Measurements from ENCODE around the gene KLK4. TPM values are rescaled to one million over a fixed set of nuclear protein-coding genes. Genes with fewer than 3 reads are reported as not detected.

Gene KLK4
- total and polyA plus RNA-seq, 4 donors: 0.03 to 0.26 TPM; not detected in 2

GRCh38 chr19:50880241-50880640, 31.0 kb downstream of the KLK4 start:
- no peaks in the 10 kb centered on the region for H3K9me3 ChIP-seq (ENCODE audit: control insufficient read depth in 4 of 4, insufficient read depth in 3 of 4, low read length in 3 of 4)
- H3K4me1 ChIP-seq (ENCODE audit: control insufficient read depth in 5 of 5, insufficient read depth in 5 of 5, low read length in 5 of 5): no peaks in the 10 kb centered on the region
- TF ChIP-seq CTCF (IDR thresholded peaks at IDR 0.05; ENCODE audit: control extremely low read depth, extremely low read depth): no peak
- WGBS, 2 donors: 75 to 82% methylated on average over 5 of the region's 5 CpGs
- no peak overlapping the region for H3K4me3 ChIP-seq
- peaks cover 3 to 10% (median 10%) of the 10 kb centered on the region in 3 donors for H3K27me3 ChIP-seq (ENCODE audit: control insufficient read depth in 3 of 3, insufficient read depth in 3 of 3, low read length in 2 of 3)
- no peak overlapping the region for H3K27ac ChIP-seq (ENCODE audit: low read depth in 1 of 2, low read length in 1 of 2)
- H3K36me3 ChIP-seq (ENCODE audit: control insufficient read depth in 4 of 4, insufficient read depth in 4 of 4, low read length in 4 of 4): no peaks in the 10 kb centered on the region
- H3K9ac ChIP-seq (ENCODE audit: insufficient read depth in 1 of 2, low read length in 2 of 2): no peak overlapping the region
- ATAC-seq (ENCODE audit: insufficient read depth, low FRiP score) (no peak), DNase-seq (no peak)

DNA sequence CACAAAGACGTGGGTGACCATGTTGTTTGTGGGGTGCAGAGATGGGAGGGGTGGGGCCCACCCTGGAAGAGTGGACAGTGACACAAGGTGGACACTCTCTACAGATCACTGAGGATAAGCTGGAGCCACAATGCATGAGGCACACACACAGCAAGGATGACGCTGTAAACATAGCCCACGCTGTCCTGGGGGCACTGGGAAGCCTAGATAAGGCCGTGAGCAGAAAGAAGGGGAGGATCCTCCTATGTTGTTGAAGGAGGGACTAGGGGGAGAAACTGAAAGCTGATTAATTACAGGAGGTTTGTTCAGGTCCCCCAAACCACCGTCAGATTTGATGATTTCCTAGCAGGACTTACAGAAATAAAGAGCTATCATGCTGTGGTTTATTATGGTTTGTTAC, 32.3 kb downstream of the KLK4 start:
- H3K27me3 ChIP-seq (ENCODE audit: control insufficient read depth in 3 of 3, insufficient read depth in 3 of 3, low read length in 2 of 3): peaks cover 3 to 21% (median 10%) of the 10 kb centered on the region in 3 donors
- H3K4me1 ChIP-seq (ENCODE audit: control insufficient read depth in 5 of 5, insufficient read depth in 5 of 5, low read length in 5 of 5): no peaks in the 10 kb centered on the region
- no peak for TF ChIP-seq CTCF (IDR thresholded peaks at IDR 0.05; ENCODE audit: control extremely low read depth, extremely low read depth)
- H3K36me3 ChIP-seq (ENCODE audit: control insufficient read depth in 4 of 4, insufficient read depth in 4 of 4, low read length in 4 of 4): no peaks in the 10 kb centered on the region
- no peak overlapping the region for H3K27ac ChIP-seq (ENCODE audit: low read depth in 1 of 2, low read length in 1 of 2)
- no peak for ATAC-seq (ENCODE audit: insufficient read depth, low FRiP score)
- H3K9ac ChIP-seq (ENCODE audit: insufficient read depth in 1 of 2, low read length in 2 of 2): no peak overlapping the region
- WGBS, 2 donors: 47 to 69% methylated on average over 5 of the region's 5 CpGs
- DNase-seq: no peak
- H3K4me3 ChIP-seq: no peak overlapping the region
- no peaks in the 10 kb centered on the region for H3K9me3 ChIP-seq (ENCODE audit: control insufficient read depth in 4 of 4, insufficient read depth in 3 of 4, low read length in 3 of 4)

GRCh38 chr19:50877338-50877737, 33.9 kb downstream of the KLK4 start:
- H3K27me3 ChIP-seq (ENCODE audit: control insufficient read depth in 3 of 3, insufficient read depth in 3 of 3, low read length in 2 of 3): peaks cover 3 to 26% (median 10%) of the 10 kb centered on the region in 3 donors
- 19 to 34% methylated on average over 8 of the region's 8 CpGs for WGBS, 2 donors
- H3K36me3 ChIP-seq (ENCODE audit: control insufficient read depth in 4 of 4, insufficient read depth in 4 of 4, low read length in 4 of 4): no peaks in the 10 kb centered on the region
- no peak for TF ChIP-seq CTCF (IDR thresholded peaks at IDR 0.05; ENCODE audit: control extremely low read depth, extremely low read depth)
- ATAC-seq (ENCODE audit: insufficient read depth, low FRiP score) (no peak), DNase-seq (no peak)
- H3K4me3 ChIP-seq: no peak overlapping the region
- no peak overlapping the region for H3K27ac ChIP-seq (ENCODE audit: low read depth in 1 of 2, low read length in 1 of 2)
- no peaks in the 10 kb centered on the region for H3K9me3 ChIP-seq (ENCODE audit: control insufficient read depth in 4 of 4, insufficient read depth in 3 of 4, low read length in 3 of 4)
- H3K9ac ChIP-seq (ENCODE audit: insufficient read depth in 1 of 2, low read length in 2 of 2): no peak overlapping the region
- no peaks in the 10 kb centered on the region for H3K4me1 ChIP-seq (ENCODE audit: control insufficient read depth in 5 of 5, insufficient read depth in 5 of 5, low read length in 5 of 5)

- WGBS, 2 donors: 73 to 78% methylated on average over 7 of the region's 7 CpGs
- ATAC-seq (ENCODE audit: insufficient read depth, low FRiP score) (no peak), DNase-seq (no peak)
- no peak for TF ChIP-seq CTCF (IDR thresholded peaks at IDR 0.05; ENCODE audit: control extremely low read depth, extremely low read depth)
- Histone ChIP-seq H3K27me3 (ENCODE audit: control insufficient read depth in 3 of 3, insufficient read depth in 3 of 3, low read length in 2 of 3) (peaks cover 3 to 26% (median 10%) of the 10 kb centered on the region in 3 donors), H3K4me1 (ENCODE audit: control insufficient read depth in 5 of 5, insufficient read depth in 5 of 5, low read length in 5 of 5) (no peaks in the 10 kb centered on the region), H3K27ac (ENCODE audit: low read depth in 1 of 2, low read length in 1 of 2) (no peak overlapping the region), H3K9me3 (ENCODE audit: control insufficient read depth in 4 of 4, insufficient read depth in 3 of 4, low read length in 3 of 4) (no peaks in the 10 kb centered on the region), H3K36me3 (ENCODE audit: control insufficient read depth in 4 of 4, insufficient read depth in 4 of 4, low read length in 4 of 4) (no peaks in the 10 kb centered on the region), H3K4me3 (no peak overlapping the region), H3K9ac (ENCODE audit: insufficient read depth in 1 of 2, low read length in 2 of 2) (no peak overlapping the region)
Observed at GRCh38 chr19:50876456-50876855, 34.7 kb downstream of the KLK4 start.

All from lung (tissue), 12 donors.